HCT116 (cell line): Measurements from ENCODE around the gene POP4.

Experiments used
- CTCF ChIP-seq, 3 experiments: fragments of 200-600 bp in 1 of 3; sonication (generic) in 1 of 3; IDR thresholded peaks in 2 of 3; conservative IDR thresholded peaks in 1 of 3; 2 replicates each; pipeline ENCODE4 v1.5.1; 2012 to 2017; ENCODE audit warnings: low read depth in 2 of 3, low read length in 2 of 3, antibody characterized with exemption in 1 of 3, borderline replicate concordance in 1 of 3, control low read depth in 1 of 3, mild to moderate bottlenecking in 1 of 3, mixed read lengths in 1 of 3, mixed run types in 1 of 3, moderate library complexity in 1 of 3; ENCODE audit not compliant: insufficient read depth in 1 of 3
- EGR1 ChIP-seq: IDR thresholded peaks from 2 replicates; pipeline ENCODE4 v1.6.1; 2012; ENCODE audit warnings: low read depth
- EZH2 ChIP-seq: fragments of 200-600 bp; sonication (generic); IDR thresholded peaks from 2 replicates; pipeline ENCODE4 v1.6.1; 2017; ENCODE audit warnings: antibody characterized with exemption, mixed run types
- JUND ChIP-seq: IDR thresholded peaks from 2 replicates; pipeline ENCODE4 v1.6.1; 2012
- POLR2A ChIP-seq: IDR thresholded peaks from 2 replicates; pipeline ENCODE4 v1.7.0; 2011; ENCODE audit warnings: borderline replicate concordance; ENCODE audit not compliant: insufficient read depth, insufficient read length; ENCODE audit errors: extremely low read depth
- RAD21 ChIP-seq: IDR thresholded peaks from 2 replicates; pipeline ENCODE4 v1.6.1; 2012; ENCODE audit warnings: low read depth, mild to moderate bottlenecking
- SIN3A ChIP-seq: IDR thresholded peaks from 2 replicates; pipeline ENCODE4 v1.6.1; 2012; ENCODE audit warnings: low read depth
- SP1 ChIP-seq: IDR thresholded peaks from 2 replicates; pipeline ENCODE4 v1.6.1; 2012; ENCODE audit warnings: low read depth
- SRF ChIP-seq: IDR thresholded peaks from 2 replicates; pipeline ENCODE4 v1.6.1; 2012; ENCODE audit warnings: low read depth
- ZNF274 ChIP-seq: fragments of 200-500 bp; sonication (Bioruptor generic); IDR thresholded peaks from 2 replicates; pipeline ENCODE4 v1.6.1; 2014; ENCODE audit warnings: mild to moderate bottlenecking, low read depth, low read length, inconsistent platforms

GRCh38 chr19:29624489-29625185 lies 18.6 kb downstream of the POP4 start:
- TF ChIP-seq EZH2 (no peak), JUND (no peak), EGR1 (no peak), ZNF274 (no peak), SIN3A (no peak), POLR2A (no peak), SP1 (no peak), SRF (no peak), RAD21 (no peak), CTCF (IDR thresholded peaks at IDR 0.05 in 2 of 3, conservative IDR thresholded peaks at IDR 0.05 in 1 of 3; ENCODE audit: borderline replicate concordance in 1 of 3, insufficient read depth in 1 of 3, low read depth in 2 of 3, low read length in 2 of 3) (no peak; a peak in 1 of 6 replicates)
